ENCODE data around the gene COL2A1. TPM values are rescaled to one million over a fixed set of nuclear protein-coding genes. Genes with fewer than 3 reads are reported as not detected.

The COL2A1 gene
- total RNA-seq, 4 donors from 2014 or later = not detected

DNA sequence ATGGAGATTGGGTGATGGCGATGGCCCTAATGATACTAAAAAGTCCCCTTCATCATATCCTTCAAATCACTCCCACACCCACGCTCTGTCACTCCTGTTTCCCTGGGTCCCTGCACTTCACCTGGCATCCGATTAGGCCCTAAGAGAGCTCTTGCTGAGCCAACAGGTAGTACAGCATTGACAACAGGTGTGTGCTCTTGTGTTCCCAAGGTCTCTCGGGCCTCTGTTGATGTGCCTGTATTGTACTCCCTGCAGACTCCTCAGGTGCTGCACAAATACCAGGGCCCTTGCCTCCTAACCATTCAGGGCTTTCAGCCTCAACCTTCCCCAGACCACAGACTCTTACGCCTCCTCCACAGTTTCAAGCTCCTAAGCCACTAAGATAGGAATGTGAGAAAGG is 73.6 kb downstream of the COL2A1 start:
- TF ChIP-seq, protein P1, sequence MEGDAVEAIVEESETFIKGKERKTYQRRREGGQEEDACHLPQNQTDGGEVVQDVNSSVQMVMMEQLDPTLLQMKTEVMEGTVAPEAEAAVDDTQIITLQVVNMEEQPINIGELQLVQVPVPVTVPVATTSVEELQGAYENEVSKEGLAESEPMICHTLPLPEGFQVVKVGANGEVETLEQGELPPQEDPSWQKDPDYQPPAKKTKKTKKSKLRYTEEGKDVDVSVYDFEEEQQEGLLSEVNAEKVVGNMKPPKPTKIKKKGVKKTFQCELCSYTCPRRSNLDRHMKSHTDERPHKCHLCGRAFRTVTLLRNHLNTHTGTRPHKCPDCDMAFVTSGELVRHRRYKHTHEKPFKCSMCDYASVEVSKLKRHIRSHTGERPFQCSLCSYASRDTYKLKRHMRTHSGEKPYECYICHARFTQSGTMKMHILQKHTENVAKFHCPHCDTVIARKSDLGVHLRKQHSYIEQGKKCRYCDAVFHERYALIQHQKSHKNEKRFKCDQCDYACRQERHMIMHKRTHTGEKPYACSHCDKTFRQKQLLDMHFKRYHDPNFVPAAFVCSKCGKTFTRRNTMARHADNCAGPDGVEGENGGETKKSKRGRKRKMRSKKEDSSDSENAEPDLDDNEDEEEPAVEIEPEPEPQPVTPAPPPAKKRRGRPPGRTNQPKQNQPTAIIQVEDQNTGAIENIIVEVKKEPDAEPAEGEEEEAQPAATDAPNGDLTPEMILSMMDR (IDR thresholded peaks at IDR 0.05; ENCODE audit: low read depth) = no peak

DNA sequence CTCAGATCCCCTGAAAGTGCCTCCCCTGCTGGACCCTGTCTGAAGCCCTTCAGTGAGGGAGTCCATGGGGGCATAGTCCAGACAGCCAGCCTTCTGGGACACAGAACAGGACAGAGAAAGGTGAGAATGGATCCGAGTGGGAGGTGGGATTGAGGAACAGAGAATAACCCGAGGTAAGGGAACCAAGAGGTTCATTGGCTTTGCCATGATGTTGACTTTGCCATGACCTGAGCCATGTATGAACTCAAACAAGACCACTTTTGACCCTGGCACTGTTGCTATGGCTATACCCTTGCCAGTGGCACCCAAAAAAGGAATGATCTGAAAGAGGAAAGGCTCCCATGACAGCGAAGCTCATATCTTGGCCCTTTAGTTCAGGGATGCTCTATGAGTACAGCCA is 76.9 kb downstream of the COL2A1 start:
- TF ChIP-seq, protein P1 (IDR thresholded peaks at IDR 0.05; ENCODE audit: low read depth) = no peak

Other genes with a start within 250 kb of the COL2A1 start
- gene RAPGEF3, start 245.6 kb downstream of the COL2A1 start, total RNA-seq = 100 to 1,000 TPM in 1 of 4 donors, 10 to 100 TPM in 3; 36.9 to 223 (median 48.5) TPM
- gene SLC48A1, start 231.2 kb downstream of the COL2A1 start, total RNA-seq = 10 to 100 TPM; 18.9 to 38.4 (median 21.4) TPM
- 10 to 100 TPM; 25.8 to 72.9 (median 43.0) TPM for gene HDAC7, start 184.6 kb downstream of the COL2A1 start, total RNA-seq
- gene VDR, start 99.5 kb downstream of the COL2A1 start, total RNA-seq = 1 to 10 TPM; 1.9 to 6.0 (median 3.6) TPM
- gene TMEM106C, start 40.9 kb downstream of the COL2A1 start, total RNA-seq = 10 to 100 TPM; 16.5 to 49.7 (median 39.4) TPM
- 10 to 100 TPM; 14.6 to 20.3 (median 18.0) TPM for gene SENP1, start 101.6 kb upstream of the COL2A1 start, total RNA-seq
- 10 to 100 TPM in 3 of 4 donors, 1 to 10 TPM in 1; 5.1 to 19.5 (median 16.0) TPM for gene PFKM, start 114.9 kb upstream of the COL2A1 start, total RNA-seq
- 10 to 100 TPM; 23.8 to 30.5 (median 27.2) TPM for gene ASB8, start 153.0 kb upstream of the COL2A1 start, total RNA-seq
- gene CCDC184, start 179.2 kb upstream of the COL2A1 start, total RNA-seq = 1 to 10 TPM in 1 of 4 donors, under 1 TPM in 1, not detected in 2; 0.22 to 1.3 TPM
- gene OR10AD1, start 198.8 kb upstream of the COL2A1 start, total RNA-seq = not detected

Data from subcutaneous adipose tissue (tissue), 4 donors.